Spleen (tissue), 11 donors: Measurements from ENCODE around the gene DEPDC1. TPM values are rescaled to one million over a fixed set of nuclear protein-coding genes. Genes with fewer than 3 reads are reported as not detected.

Source experiments
- DNase-seq: peaks from one replicate; pipeline ENCODE4 v3.0.0-alpha.2; 2020
- H3K27ac ChIP-seq, 8 donors: fragments of 200-600 bp; sonication (generic) in 7 of 8; 1 replicate in 4 of 8; 2 replicates in 4 of 8; pipeline versions ENCODE4 v1.5.0 to v1.8.0; 2016 to 2021; ENCODE audit warnings: inconsistent platforms in 4 of 8, mild to moderate bottlenecking in 4 of 8, moderate library complexity in 1 of 8
- H3K27me3 ChIP-seq, 7 donors: fragments of 200-600 bp; sonication (generic) in 6 of 7; replicated peaks in 1 of 7; 1 replicate in 4 of 7; 2 replicates in 3 of 7; pipeline versions ENCODE4 v1.5.0 to v1.8.0; 2016 to 2021; ENCODE audit warnings: inconsistent platforms in 3 of 7, mild to moderate bottlenecking in 1 of 7
- H3K36me3 ChIP-seq, 6 donors: fragments of 200-600 bp; sonication (generic) in 5 of 6; 1 replicate in 4 of 6; 2 replicates in 2 of 6; pipeline versions ENCODE4 v1.5.0 to v1.8.0; 2016 to 2021; ENCODE audit warnings: inconsistent platforms in 2 of 6
- H3K4me1 ChIP-seq, 6 donors: fragments of 200-600 bp; sonication (generic) in 5 of 6; 1 replicate in 3 of 6; 2 replicates in 3 of 6; pipeline versions ENCODE4 v1.5.0 to v1.8.0; 2016 to 2021; ENCODE audit warnings: inconsistent platforms in 3 of 6
- H3K4me3 ChIP-seq, 8 donors: fragments of 200-600 bp; sonication (generic) in 7 of 8; 1 replicate in 4 of 8; 2 replicates in 4 of 8; pipeline versions ENCODE4 v1.5.0 to v1.8.0; 2016 to 2021; ENCODE audit warnings: inconsistent platforms in 4 of 8, mild to moderate bottlenecking in 4 of 8, moderate library complexity in 2 of 8
- H3K9me3 ChIP-seq, 8 donors: fragments of 200-600 bp; sonication (generic) in 7 of 8; 1 replicate in 4 of 8; 2 replicates in 4 of 8; pipeline versions ENCODE4 v1.5.0 to v1.8.0; 2016 to 2021; ENCODE audit warnings: inconsistent platforms in 4 of 8
- CTCF ChIP-seq, 11 experiments: fragments of 200-600 bp in 7 of 11; fragments of 450-650 bp in 4 of 11; sonication (generic) in 4 of 11; IDR thresholded peaks in 8 of 11; conservative IDR thresholded peaks in 3 of 11; 1 replicate in 7 of 11; 2 replicates in 4 of 11; pipeline versions ENCODE4 v1.4.0 to v1.8.0; 2016 to 2021; ENCODE audit warnings: antibody characterized with exemption in 11 of 11, inconsistent platforms in 4 of 11, mild to moderate bottlenecking in 1 of 11
- POLR2A ChIP-seq, 3 donors: fragments of 450-650 bp; IDR thresholded peaks; one replicate each; pipeline ENCODE4 v1.5.1; 2017; ENCODE audit warnings: antibody characterized with exemption in 3 of 3, mild to moderate bottlenecking in 1 of 3
- POLR2AphosphoS5 ChIP-seq, 3 donors: sonication (generic); formaldehyde crosslinking; IDR thresholded peaks; one replicate each; pipeline ENCODE4 v1.5.1; 2017; ENCODE audit warnings: antibody characterized with exemption in 3 of 3
- WGBS, 5 donors: extraction: QIAGEN DNeasy Blood & Tissue Kit in 3 of 5; methylation state at CpG; one replicate each; pipeline versions ENCODE4 v1.1.5 to v1.1.7; 2013 to 2018; 5-methylcytosine and 5-hydroxymethylcytosine counted together
- intact Hi-C: fragments of 100-400 bp; cut with DNase I; formaldehyde crosslinking; loops from one replicate; pipeline ENCODE4 v1.15.0; 2023; ENCODE audit warnings: low total_unique reads
- polyA plus RNA-seq, 3 donors: library from polyadenylated mRNA; stranded (reverse); fragments of 200-250 nt; gene quantifications; one replicate each; pipeline ENCODE4 v1.2.1, GENCODE V29; 2013
- total RNA-seq, 7 donors: library from RNA; depleted of rRNA in 3 of 7; stranded (reverse); fragments of >200 nt in 3 of 7; fragmentation: NEBNext Ultra II Directional in 4 of 7; extraction: Animal tissue kit (Norgen Biotek cat#: 25700) in 4 of 7; gene quantifications; one replicate each; pipeline versions ENCODE4 v1.1.0 to v1.2.1, GENCODE V29; 2016 to 2021
- donor health status: healthy with polysubstance abuse.
- donor health status: DM: no; HTN: no; CAD: no; lungs with moderate emphysema.
- donor health status: DM: no; HTN: no; CAD: no.
- donor health status: Bipolar disorder and iron deficiency.
- donor health status: healthy.
- donor health status: DM: no; HTN: no; CAD: no.
- donor health status: DM: yes; HTN: yes; CAD: no.

The DEPDC1 gene
- total and polyA plus RNA-seq, 10 donors, result 0.30 to 3.7 (median 1.4) TPM

- intact Hi-C loops, result no loop called here
- Histone ChIP-seq H3K4me3 (no peak overlapping the region), H3K36me3 (no peaks in the 10 kb centered on the region), H3K4me1 (peaks cover 0 to 4% (median 0%) of the 10 kb centered on the region in 6 donors), H3K9me3 (no peaks in the 10 kb centered on the region), H3K27me3 (peaks cover 0 to 3% (median 0%) of the 10 kb centered on the region in 7 donors), H3K27ac (no peak overlapping the region)
- WGBS, 5 donors, result 85 to 92% (median 88%) methylated on average over 6 of the region's 6 CpGs
- no peak for DNase-seq
- TF ChIP-seq POLR2AphosphoS5 (IDR thresholded peaks at IDR 0.05), result no peak
- TF ChIP-seq POLR2A (IDR thresholded peaks at IDR 0.05), result no peak
- no peak for TF ChIP-seq CTCF (IDR thresholded peaks at IDR 0.05 in 8 of 11, conservative IDR thresholded peaks at IDR 0.05 in 3 of 11)
These were observed 51.2 kb downstream of the DEPDC1 start for GRCh38 chr1:68445709-68446108.

- TF ChIP-seq POLR2A (IDR thresholded peaks at IDR 0.05) (no peak), CTCF (IDR thresholded peaks at IDR 0.05 in 8 of 11, conservative IDR thresholded peaks at IDR 0.05 in 3 of 11) (peak in 10 of 11 experiments; percentile 28 to 71 (median 58))
- Histone ChIP-seq H3K36me3 (no peaks in the 10 kb centered on the region), H3K27me3 (peaks cover 0 to 3% (median 0%) of the 10 kb centered on the region in 7 donors), H3K4me3 (no peak overlapping the region), H3K27ac (no peak overlapping the region), H3K9me3 (no peaks in the 10 kb centered on the region), H3K4me1 (peaks cover 0 to 1% (median 0%) of the 10 kb centered on the region in 6 donors)
- 38 to 41% (median 40%) methylated on average over 5 of the region's 5 CpGs for WGBS, 5 donors
- DNase-seq, result no peak
- intact Hi-C loops, result loop anchor here (5.0 kb wide), 1 partner anchor 326 kb away; no protein-coding TSS in a partner anchor
These were observed 53.9 kb downstream of the DEPDC1 start for GRCh38 chr1:68442822-68443556.

- no peak overlapping the region for H3K4me3 ChIP-seq
- TF ChIP-seq POLR2AphosphoS5 (IDR thresholded peaks at IDR 0.05) (no peak), CTCF (IDR thresholded peaks at IDR 0.05 in 8 of 11, conservative IDR thresholded peaks at IDR 0.05 in 3 of 11) (no peak), POLR2A (IDR thresholded peaks at IDR 0.05) (no peak)
- intact Hi-C loops, result loop anchor here (5.0 kb wide), 1 partner anchor 325 kb away; no protein-coding TSS in a partner anchor
- H3K27ac ChIP-seq, result no peak overlapping the region
- H3K9me3 ChIP-seq, result no peaks in the 10 kb centered on the region
- no peaks in the 10 kb centered on the region for H3K36me3 ChIP-seq
- peaks cover 0 to 3% (median 0%) of the 10 kb centered on the region in 6 donors for H3K4me1 ChIP-seq
- H3K27me3 ChIP-seq, result peaks cover 0 to 3% (median 0%) of the 10 kb centered on the region in 7 donors
- DNase-seq, result no peak
- WGBS, 5 donors, result 85 to 93% (median 90%) methylated on average over 4 of the region's 4 CpGs
These were observed 54.9 kb downstream of the DEPDC1 start for GRCh38 chr1:68442006-68442405.

GRCh38 chr1:68438310-68438709 is 58.6 kb downstream of the DEPDC1 start:
- no peaks in the 10 kb centered on the region for H3K27me3 ChIP-seq
- 64 to 83% (median 80%) methylated on average over 3 of the region's 3 CpGs for WGBS, 5 donors
- no peaks in the 10 kb centered on the region for H3K9me3 ChIP-seq
- TF ChIP-seq POLR2A (IDR thresholded peaks at IDR 0.05) (no peak), CTCF (IDR thresholded peaks at IDR 0.05 in 8 of 11, conservative IDR thresholded peaks at IDR 0.05 in 3 of 11) (no peak), POLR2AphosphoS5 (IDR thresholded peaks at IDR 0.05) (no peak)
- intact Hi-C loops, result no loop called here
- no peak overlapping the region for H3K4me3 ChIP-seq
- no peak overlapping the region for H3K27ac ChIP-seq
- no peaks in the 10 kb centered on the region for H3K36me3 ChIP-seq
- DNase-seq, result no peak
- peaks cover 0 to 3% (median 0%) of the 10 kb centered on the region in 6 donors for H3K4me1 ChIP-seq
